Measurements from ENCODE around the gene HPS4.

DNA sequence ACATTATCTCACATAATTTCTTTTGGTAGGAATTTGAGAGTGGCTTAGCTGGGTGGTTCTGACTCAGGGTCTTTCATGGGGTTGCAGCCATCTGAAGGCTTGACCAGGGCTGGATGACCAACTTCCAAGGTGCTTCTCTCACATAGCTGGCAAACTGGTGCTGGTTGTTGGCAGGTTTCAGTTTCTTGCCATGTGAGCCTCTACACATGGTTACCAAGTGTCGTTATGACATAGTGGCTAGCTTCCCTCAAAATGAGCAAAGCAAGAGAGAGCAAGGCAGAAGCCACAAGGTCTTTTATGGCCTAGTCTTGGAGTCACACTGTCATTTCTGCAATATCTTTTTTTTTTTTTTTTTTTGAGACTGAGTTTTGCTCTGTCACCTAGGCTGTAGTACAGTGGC lies 32.9 kb upstream of the HPS4 start:
- TF ChIP-seq E2F4 (CRISPR knock-in tag; IDR thresholded peaks at IDR 0.05; ENCODE audit: borderline replicate concordance, low read depth) = no peak
- TF ChIP-seq CTCF (IDR thresholded peaks at IDR 0.05) = no peak
- TF ChIP-seq ETV6 (CRISPR knock-in tag; IDR thresholded peaks at IDR 0.05) = no peak
- no peak for TF ChIP-seq SP1 (CRISPR knock-in tag; conservative IDR thresholded peaks at IDR 0.05)
- TF ChIP-seq ZNF121 (CRISPR knock-in tag; IDR thresholded peaks at IDR 0.05) = no peak
- TF ChIP-seq, protein P1, sequence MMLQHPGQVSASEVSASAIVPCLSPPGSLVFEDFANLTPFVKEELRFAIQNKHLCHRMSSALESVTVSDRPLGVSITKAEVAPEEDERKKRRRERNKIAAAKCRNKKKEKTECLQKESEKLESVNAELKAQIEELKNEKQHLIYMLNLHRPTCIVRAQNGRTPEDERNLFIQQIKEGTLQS (CRISPR knock-in tag; conservative IDR thresholded peaks at IDR 0.05) = no peak
- no peak for TF ChIP-seq ZNF138 (CRISPR knock-in tag; conservative IDR thresholded peaks at IDR 0.05)
- TF ChIP-seq ATF6 (CRISPR knock-in tag; IDR thresholded peaks at IDR 0.05) = no peak
- TF ChIP-seq, protein P2, sequence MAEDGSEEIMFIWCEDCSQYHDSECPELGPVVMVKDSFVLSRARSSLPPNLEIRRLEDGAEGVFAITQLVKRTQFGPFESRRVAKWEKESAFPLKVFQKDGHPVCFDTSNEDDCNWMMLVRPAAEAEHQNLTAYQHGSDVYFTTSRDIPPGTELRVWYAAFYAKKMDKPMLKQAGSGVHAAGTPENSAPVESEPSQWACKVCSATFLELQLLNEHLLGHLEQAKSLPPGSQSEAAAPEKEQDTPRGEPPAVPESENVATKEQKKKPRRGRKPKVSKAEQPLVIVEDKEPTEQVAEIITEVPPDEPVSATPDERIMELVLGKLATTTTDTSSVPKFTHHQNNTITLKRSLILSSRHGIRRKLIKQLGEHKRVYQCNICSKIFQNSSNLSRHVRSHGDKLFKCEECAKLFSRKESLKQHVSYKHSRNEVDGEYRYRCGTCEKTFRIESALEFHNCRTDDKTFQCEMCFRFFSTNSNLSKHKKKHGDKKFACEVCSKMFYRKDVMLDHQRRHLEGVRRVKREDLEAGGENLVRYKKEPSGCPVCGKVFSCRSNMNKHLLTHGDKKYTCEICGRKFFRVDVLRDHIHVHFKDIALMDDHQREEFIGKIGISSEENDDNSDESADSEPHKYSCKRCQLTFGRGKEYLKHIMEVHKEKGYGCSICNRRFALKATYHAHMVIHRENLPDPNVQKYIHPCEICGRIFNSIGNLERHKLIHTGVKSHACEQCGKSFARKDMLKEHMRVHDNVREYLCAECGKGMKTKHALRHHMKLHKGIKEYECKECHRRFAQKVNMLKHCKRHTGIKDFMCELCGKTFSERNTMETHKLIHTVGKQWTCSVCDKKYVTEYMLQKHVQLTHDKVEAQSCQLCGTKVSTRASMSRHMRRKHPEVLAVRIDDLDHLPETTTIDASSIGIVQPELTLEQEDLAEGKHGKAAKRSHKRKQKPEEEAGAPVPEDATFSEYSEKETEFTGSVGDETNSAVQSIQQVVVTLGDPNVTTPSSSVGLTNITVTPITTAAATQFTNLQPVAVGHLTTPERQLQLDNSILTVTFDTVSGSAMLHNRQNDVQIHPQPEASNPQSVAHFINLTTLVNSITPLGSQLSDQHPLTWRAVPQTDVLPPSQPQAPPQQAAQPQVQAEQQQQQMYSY (CRISPR knock-in tag; IDR thresholded peaks at IDR 0.05) = no peak

Measured in WTC11 (cell line).